Right lobe of liver (tissue), 4 donors: ENCODE results near the gene DLL4.

Experiments used
- POLR2A ChIP-seq: fragments of 450-650 bp; IDR thresholded peaks from one replicate; pipeline ENCODE4 v1.6.1; 2017; ENCODE audit warnings: antibody characterized with exemption, mild to moderate bottlenecking
- TF ChIP-seq, protein P1 (sequence below), 4 donors: fragments of 200-600 bp in 3 of 4; fragments of 450-650 bp in 1 of 4; IDR thresholded peaks; one replicate each; pipeline versions ENCODE4 v1.5.1 to v1.8.0; 2016 to 2022; ENCODE audit warnings: antibody characterized with exemption in 4 of 4, mild to moderate bottlenecking in 2 of 4
- donor health status: DM: no; HTN: no; CAD: no.
- donor health status: DM: no; HTN: no; CAD: no.
- donor health status: DM: no; HTN: yes; CAD: no.

DNA sequence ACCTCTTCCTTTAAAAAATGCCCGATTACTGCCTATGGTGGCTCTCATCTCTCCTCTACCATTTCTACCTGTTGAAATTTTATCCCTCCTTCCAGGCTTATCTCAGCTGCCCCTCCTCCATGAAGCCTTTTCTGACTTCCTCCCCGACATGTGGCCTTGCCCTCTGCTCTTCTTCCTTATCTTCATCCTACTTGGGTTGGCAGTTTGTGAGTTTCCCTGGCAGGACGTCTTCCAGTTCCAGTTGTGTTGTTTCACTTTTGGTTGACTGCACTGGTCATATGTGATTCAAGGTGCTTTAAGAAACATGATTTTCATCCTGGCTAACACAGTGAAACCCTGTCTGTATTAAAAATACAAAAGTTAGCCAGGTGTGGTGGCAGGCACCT, 4.4 kb downstream of the DLL4 start:
- TF ChIP-seq, protein P1, sequence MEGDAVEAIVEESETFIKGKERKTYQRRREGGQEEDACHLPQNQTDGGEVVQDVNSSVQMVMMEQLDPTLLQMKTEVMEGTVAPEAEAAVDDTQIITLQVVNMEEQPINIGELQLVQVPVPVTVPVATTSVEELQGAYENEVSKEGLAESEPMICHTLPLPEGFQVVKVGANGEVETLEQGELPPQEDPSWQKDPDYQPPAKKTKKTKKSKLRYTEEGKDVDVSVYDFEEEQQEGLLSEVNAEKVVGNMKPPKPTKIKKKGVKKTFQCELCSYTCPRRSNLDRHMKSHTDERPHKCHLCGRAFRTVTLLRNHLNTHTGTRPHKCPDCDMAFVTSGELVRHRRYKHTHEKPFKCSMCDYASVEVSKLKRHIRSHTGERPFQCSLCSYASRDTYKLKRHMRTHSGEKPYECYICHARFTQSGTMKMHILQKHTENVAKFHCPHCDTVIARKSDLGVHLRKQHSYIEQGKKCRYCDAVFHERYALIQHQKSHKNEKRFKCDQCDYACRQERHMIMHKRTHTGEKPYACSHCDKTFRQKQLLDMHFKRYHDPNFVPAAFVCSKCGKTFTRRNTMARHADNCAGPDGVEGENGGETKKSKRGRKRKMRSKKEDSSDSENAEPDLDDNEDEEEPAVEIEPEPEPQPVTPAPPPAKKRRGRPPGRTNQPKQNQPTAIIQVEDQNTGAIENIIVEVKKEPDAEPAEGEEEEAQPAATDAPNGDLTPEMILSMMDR (IDR thresholded peaks at IDR 0.05): no peak
- no peak for TF ChIP-seq POLR2A
